Breast epithelium (tissue), 4 donors: ENCODE data around the gene SLC25A17. TPM values are rescaled to one million over a fixed set of nuclear protein-coding genes. Genes with fewer than 3 reads are reported as not detected.

ENCODE experiments used
- DNase-seq, 2 donors: peaks; one replicate each; pipeline ENCODE4 v3.0.0-alpha.2; 2019; ENCODE audit warnings: low spot score in 2 of 2
- H3K27ac ChIP-seq, 2 donors: fragments of 200-600 bp; sonication (generic) in 1 of 2; one replicate each; pipeline ENCODE4 v1.5.1; 2016 to 2019; ENCODE audit warnings: mild to moderate bottlenecking in 1 of 2
- H3K27me3 ChIP-seq, 2 donors: fragments of 200-600 bp; sonication (generic) in 1 of 2; one replicate each; pipeline versions ENCODE4 v1.5.1 to v1.6.0; 2017 to 2019; ENCODE audit warnings: control low read depth in 1 of 2, mild to moderate bottlenecking in 1 of 2
- H3K36me3 ChIP-seq: fragments of 200-600 bp; one replicate; pipeline ENCODE4 v1.5.1; 2019
- H3K4me1 ChIP-seq, 2 donors: fragments of 200-600 bp; sonication (generic); one replicate each; pipeline ENCODE4 v1.5.1; 2016 to 2019; ENCODE audit warnings: control low read depth in 1 of 2
- H3K4me3 ChIP-seq, 3 donors: fragments of 200-600 bp; sonication (generic); 1 replicate in 2 of 3; 2 replicates in 1 of 3; pipeline ENCODE4 v1.5.1; 2016 to 2019; ENCODE audit warnings: mild to moderate bottlenecking in 3 of 3, moderate library complexity in 2 of 3
- H3K9me3 ChIP-seq, 2 donors: fragments of 200-600 bp; sonication (generic) in 1 of 2; one replicate each; pipeline ENCODE4 v1.5.1; 2016 to 2019; ENCODE audit warnings: control low read depth in 1 of 2
- CTCF ChIP-seq, 3 donors: fragments of 450-650 bp; IDR thresholded peaks; one replicate each; pipeline ENCODE4 v1.5.1; 2016 to 2017; ENCODE audit warnings: antibody characterized with exemption in 3 of 3, mild to moderate bottlenecking in 3 of 3, moderate library complexity in 3 of 3
- POLR2A ChIP-seq: fragments of 450-650 bp; IDR thresholded peaks from one replicate; pipeline ENCODE4 v1.6.1; 2016; ENCODE audit warnings: antibody characterized with exemption, mild to moderate bottlenecking, moderate library complexity
- POLR2AphosphoS5 ChIP-seq, 3 donors: sonication (generic); formaldehyde crosslinking; IDR thresholded peaks; one replicate each; pipeline ENCODE4 v1.6.1; 2017; ENCODE audit warnings: antibody characterized with exemption in 3 of 3
- intact Hi-C: fragments of 100-400 bp; cut with DNase I; formaldehyde crosslinking; loops from one replicate; pipeline ENCODE4 v1.15.1; 2023; ENCODE audit warnings: low total_unique reads
- total RNA-seq, 3 donors: library from RNA; depleted of rRNA; stranded (reverse); fragments of >200 nt; gene quantifications; one replicate each; pipeline ENCODE4 v1.1.0, GENCODE V29; 2016

SLC25A17 gene
- total RNA-seq, 3 donors from 2014 or later, result 18.1 to 23.3 (median 19.0) TPM

- intact Hi-C loops, result no loop called here
- Histone ChIP-seq H3K4me1 (no peaks in the 10 kb centered on the region), H3K9me3 (peaks cover 0 to 9% of the 10 kb centered on the region in 2 donors), H3K27ac (no peak overlapping the region), H3K27me3 (no peaks in the 10 kb centered on the region), H3K36me3 (no peaks in the 10 kb centered on the region), H3K4me3 (no peak overlapping the region)
- TF ChIP-seq POLR2A, result no peak
- no peak for TF ChIP-seq CTCF (IDR thresholded peaks at IDR 0.05)
- no peak for TF ChIP-seq POLR2AphosphoS5 (IDR thresholded peaks at IDR 0.05)
- no peak for DNase-seq
These were observed 70.5 kb downstream of the SLC25A17 start for GRCh38 chr22:40748388-40749355.

- H3K9me3 ChIP-seq, result peaks cover 0 to 9% of the 10 kb centered on the region in 2 donors
- TF ChIP-seq POLR2A (no peak), POLR2AphosphoS5 (IDR thresholded peaks at IDR 0.05) (no peak), CTCF (IDR thresholded peaks at IDR 0.05) (no peak)
- H3K36me3 ChIP-seq, result no peaks in the 10 kb centered on the region
- H3K4me3 ChIP-seq, result no peak overlapping the region
- no peak overlapping the region for H3K27ac ChIP-seq
- no peaks in the 10 kb centered on the region for H3K4me1 ChIP-seq
- intact Hi-C loops, result no loop called here
- no peaks in the 10 kb centered on the region for H3K27me3 ChIP-seq
- DNase-seq, result no peak
These were observed 71.8 kb downstream of the SLC25A17 start for GRCh38 chr22:40747361-40747760.

DNA sequence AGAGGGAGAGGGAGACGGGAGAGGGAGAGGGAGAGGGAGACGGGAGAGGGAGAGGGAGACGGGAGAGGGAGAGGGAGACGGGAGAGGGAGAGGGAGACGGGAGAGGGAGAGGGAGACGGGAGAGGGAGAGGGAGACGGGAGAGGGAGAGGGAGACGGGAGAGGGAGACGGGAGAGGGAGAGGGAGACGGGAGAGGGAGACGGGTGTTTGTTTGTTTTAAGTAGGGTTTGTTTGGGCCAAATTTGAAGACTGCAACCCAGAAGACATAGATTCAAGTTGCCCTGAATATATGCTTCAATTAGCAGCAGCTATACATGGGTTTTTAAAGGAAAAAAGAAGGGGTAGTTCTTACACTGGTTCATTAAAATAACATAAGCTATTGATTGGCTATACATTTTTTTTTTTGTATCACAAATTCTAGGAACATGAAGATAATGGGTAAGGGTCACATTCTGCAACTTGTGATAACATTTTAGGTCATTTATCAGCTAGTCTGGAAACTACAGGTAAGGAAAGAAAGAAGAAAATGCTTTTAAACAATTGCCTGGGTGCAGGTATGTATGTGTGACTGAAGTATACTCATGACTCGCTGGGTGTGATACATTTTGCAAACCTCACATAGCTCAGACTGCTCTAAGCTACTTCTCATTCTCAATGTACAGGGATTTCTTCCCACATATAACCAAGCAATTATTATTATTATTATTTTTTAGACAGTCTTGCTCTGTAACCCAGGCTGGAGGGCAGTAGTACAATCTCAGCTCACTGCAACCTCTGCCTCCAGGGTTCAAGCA is 72.5 kb downstream of the SLC25A17 start:
- DNase-seq, result no peak
- H3K4me1 ChIP-seq, result no peaks in the 10 kb centered on the region
- no peak for TF ChIP-seq CTCF (IDR thresholded peaks at IDR 0.05)
- TF ChIP-seq POLR2A, result no peak
- TF ChIP-seq POLR2AphosphoS5 (IDR thresholded peaks at IDR 0.05), result no peak
- intact Hi-C loops, result no loop called here
- H3K27me3 ChIP-seq, result no peaks in the 10 kb centered on the region
- H3K9me3 ChIP-seq, result peaks cover 0 to 9% of the 10 kb centered on the region in 2 donors
- peak overlapping the region in 2 of 3 donors; percentile 4 to 37 for H3K4me3 ChIP-seq
- no peaks in the 10 kb centered on the region for H3K36me3 ChIP-seq
- no peak overlapping the region for H3K27ac ChIP-seq

GRCh38 chr22:40743768-40744167 is 75.4 kb downstream of the SLC25A17 start:
- Histone ChIP-seq H3K36me3 (no peaks in the 10 kb centered on the region), H3K9me3 (peaks cover 0 to 9% of the 10 kb centered on the region in 2 donors), H3K4me1 (no peaks in the 10 kb centered on the region), H3K27ac (peak overlapping the region in 1 of 2 donors; percentile 58), H3K27me3 (no peaks in the 10 kb centered on the region), H3K4me3 (peak overlapping the region in 1 of 3 donors; percentile 17)
- intact Hi-C loops, result no loop called here
- TF ChIP-seq POLR2A, result no peak
- no peak for TF ChIP-seq POLR2AphosphoS5 (IDR thresholded peaks at IDR 0.05)
- TF ChIP-seq CTCF (IDR thresholded peaks at IDR 0.05), result no peak
- no peak for DNase-seq
